HG03342 (cell line): Measurements from ENCODE around the gene MICAL2.
A peak's percentile ranks its signal among the peaks of the same experiment; 100 is the strongest.

Experiments
- ATAC-seq: cut with Tn5 transposase; IDR thresholded peaks from one replicate; pipeline ENCODE4 v1.9.1; 2021; ENCODE audit warnings: mild to moderate bottlenecking, moderate library complexity; ENCODE audit not compliant: unreplicated experiment

Gene MICAL2

DNA sequence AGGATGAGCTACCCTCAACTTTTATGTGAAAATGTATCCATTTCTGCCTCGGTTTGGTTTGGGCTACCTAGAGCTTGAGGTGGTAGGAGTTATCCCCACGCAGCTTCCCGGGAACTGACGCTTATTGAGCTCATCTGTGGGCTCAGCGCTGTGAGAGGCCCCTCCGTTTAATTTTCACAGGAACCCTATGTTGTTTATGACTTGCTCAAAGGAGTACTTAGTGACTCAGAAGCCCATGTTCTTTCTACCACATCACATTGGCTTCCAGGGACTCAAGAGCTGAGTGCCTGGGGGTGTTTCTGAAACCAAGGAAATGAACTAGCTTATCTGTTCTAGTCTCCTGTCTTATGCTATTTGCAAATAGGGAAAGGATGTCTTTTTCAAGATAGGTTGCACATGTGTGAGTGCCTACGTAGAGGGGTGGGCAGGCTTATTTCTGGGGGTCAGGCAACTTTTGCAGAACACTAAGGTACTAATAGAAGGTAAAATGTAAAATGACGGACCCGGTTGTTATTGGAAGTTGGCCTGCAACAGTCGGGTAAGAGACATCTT, 40.5 kb downstream of the MICAL2 start:
- no peak for ATAC-seq

DNA sequence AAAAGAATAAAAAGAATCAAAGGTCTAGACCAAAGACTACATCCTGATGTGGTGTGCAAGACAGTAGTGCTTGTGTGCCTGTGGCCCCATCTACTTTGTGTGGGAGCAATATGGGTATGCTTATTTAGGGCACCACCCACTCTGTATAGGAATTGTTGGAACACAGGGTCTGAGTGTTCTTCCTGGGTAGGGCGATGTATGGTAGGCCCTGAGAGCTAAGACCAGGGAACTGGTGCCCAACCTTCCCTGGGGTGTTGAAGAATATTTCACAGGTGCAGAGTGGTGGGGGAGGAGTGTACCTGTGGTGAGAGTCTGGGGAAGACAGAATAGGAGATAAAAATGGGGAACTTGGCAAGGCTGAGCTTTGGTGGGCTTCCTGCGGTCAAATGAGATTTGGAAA, 41.9 kb downstream of the MICAL2 start:
- no peak for ATAC-seq

DNA sequence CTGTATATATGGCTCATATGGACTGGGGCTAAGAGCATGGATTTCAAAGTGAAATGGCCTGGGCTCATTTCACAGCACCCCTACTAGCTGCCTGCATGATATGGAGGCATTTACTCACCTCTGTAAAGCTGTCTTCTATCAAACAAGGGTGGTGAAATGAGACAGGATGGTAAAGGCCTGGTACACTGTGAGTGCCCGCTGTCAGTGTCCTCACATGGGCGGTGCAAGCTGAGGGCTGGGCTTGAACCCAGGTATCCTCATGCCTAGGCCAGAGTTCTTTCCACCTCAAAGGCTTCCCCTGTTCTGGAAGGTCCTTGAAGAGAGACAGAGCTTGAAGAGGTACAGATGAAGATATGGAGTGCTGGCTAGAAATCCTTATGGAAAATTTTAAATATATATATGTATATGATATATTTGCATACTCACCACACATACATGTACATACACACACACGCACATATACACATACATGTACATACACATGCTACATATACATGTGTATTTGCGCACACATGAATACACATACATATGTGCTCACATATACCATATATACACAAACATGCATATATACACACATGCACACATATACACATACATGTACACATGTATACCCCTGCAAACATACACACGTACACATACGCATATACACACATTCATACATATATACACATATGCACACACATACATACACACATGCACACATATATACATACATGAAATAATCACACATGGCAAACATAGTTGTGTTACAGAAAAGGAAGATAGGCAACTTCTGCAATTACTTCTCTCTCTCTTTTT, 44.7 kb downstream of the MICAL2 start:
- ATAC-seq = no peak

DNA sequence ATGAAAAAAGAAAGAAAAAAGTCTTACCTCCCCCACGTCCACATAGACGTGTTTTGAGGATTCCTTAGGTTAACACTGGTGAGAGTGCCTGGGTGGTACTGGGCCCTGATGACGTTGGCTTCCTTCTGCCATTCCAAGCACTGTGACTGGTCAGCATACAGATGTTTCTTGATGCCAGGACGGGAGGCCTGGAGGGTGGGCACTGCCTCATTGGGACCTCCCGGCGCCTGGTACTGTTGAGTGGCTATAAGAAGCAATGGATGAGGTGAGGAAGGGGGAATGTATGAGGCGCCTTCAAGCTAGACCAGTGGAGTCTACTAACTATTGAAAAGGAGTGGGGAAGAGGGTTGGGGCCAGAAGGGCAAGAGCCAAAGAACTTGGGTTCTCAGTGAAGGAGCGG, 45.3 kb downstream of the MICAL2 start:
- ATAC-seq = no peak

DNA sequence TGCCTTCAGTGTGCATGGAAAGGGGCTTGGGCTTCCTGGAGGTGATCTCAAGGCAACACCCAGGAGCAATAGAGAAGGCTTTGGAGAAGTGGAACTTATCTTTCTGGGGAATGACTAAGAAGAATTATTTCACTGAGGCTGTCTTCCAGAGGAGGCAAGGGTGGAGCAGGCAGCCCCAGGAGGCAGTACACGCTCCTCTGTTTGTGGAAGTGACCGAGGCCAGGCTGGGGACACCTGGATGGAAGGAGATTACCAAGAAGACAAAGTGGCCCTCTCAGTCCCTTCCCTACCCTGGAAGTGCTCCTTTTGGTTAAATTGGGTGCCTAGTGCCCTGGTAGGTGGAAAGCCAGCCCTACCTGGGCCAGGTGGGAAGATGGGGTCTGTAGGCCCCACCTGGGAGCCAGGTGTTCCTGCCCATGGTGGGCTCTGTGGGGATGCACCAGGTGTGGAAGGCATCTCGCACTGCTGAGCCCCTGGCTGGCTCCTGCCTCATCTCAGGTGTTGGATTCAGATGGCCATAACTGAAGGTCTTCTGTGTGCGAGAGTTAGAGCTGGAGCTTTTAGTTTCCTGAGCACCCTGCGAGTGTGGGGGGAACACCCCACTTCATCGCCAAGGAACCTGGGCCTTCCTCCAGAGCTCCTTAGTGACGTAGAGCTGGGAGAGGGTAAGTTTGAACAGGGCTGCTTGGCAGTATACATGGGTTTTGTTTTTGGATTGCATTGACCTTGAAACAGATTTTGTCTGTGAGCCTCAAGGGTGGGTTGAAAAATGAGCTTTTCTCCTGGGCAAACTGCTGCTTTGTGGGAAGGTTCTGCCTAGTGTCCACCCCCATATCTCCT, 46.1 kb downstream of the MICAL2 start:
- ATAC-seq = no peak

DNA sequence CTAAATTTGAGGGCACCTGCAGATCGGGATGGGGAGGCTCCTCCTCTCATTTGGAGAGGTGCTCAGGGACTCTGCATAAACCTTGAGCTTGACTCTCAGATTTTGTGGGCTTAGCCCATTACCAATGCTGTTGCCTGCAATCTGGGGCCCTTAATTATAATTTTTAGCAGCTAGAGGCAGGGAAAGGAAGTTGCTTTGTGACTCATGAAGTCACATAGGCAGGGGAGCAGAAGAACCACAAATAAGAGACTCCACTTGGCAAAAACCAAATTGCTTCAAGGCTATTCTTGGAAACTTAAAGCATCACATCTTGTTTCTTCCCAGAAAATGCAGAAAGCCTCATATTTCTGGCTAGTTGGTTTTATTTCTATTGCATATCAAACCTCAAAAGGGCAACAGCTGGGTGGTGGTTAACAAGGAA, 46.9 kb downstream of the MICAL2 start:
- no peak for ATAC-seq

DNA sequence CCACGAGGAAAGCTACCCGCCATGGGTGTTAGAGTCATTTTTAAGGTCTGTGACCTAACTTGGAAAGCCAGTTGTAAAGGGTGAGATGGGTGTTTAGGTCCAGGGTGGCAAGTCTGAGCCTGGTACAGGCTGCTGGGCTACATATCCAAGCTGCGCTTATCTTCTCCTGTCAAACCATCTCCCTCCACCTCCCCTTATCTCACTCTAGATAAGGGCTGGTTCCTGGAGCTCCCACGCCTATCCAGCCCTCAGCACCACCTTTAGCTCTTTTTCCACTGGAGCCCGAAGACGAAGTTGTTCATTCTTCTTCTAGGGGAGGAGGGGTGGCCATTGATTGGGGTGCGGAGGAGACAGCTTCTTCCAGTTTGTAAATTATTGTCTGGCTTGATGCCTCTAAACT, 48.5 kb downstream of the MICAL2 start:
- ATAC-seq = no peak

DNA sequence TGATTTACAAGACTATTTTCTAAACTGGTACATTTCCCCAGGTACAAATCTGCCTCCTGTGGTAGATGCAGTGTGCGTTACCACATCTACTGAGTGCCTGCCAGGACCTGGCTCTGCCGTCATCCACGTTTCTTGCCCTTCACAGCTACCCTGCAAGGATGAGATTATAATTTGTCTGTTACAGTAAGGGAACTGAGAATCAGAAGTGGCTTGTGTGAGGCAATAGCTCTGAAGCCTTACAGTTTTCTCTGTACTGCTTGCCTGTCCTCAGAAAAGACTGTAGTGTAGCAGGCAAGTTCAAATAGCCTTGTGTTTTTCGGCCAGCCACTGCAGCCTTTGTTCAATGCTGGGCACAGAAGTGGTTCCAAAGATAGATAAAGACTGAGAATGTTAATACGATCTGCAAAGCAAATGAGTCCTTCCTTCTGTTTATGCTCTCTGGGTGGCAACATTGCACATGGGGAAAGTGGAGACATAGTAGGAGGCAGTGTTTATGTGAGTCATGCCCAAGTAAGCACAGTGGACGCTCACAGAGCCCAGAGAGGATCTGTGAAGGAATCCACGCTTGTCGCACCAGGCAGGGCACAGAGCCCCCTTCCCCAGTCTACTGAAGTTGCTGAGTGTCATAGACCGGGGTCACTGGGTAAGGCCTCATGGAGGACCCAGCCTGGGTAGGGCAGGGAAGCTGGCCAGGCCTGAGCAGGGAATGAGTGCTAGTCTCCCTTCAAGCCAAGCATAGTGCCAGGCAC, 49.1 kb downstream of the MICAL2 start:
- no peak for ATAC-seq

DNA sequence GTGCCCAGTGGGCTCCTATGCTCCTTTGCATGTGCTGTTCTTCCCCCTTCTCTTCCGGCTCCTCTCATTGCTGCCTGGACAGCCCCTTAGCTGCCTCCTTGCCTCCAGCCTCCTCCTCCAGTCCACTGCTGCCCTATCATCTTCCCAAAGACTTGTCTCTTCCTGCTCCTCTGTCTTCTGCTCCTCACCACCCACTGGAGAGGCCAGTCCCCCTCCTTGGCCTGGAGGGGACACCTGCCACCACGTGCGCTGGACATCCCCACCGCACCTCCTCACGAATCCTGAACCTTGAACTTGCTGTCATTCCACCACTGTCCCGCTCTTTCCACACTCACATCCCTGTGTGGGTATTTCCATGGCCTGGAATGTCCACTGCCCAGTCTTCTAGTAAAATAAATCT, 49.8 kb downstream of the MICAL2 start:
- ATAC-seq = no peak

DNA sequence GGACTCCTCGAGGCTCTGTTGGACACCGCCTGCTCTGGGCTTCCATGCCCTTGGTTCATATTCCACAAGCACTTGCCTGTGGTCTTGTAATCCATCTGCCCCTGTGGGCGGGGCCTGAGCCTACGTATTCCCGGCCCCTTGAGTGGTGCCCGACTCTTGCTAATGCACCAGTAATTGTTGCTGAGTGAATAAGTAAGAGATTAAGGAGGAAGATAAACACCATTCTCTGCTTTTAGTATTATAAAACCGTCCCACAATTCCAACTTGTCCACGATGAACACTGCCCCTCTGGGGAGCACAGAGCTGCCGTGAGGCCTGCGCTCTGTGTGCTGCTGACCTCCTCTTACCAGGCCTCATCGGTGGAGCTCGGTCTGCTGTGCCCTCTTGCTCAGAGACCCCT, 50.3 kb downstream of the MICAL2 start:
- no peak for ATAC-seq

DNA sequence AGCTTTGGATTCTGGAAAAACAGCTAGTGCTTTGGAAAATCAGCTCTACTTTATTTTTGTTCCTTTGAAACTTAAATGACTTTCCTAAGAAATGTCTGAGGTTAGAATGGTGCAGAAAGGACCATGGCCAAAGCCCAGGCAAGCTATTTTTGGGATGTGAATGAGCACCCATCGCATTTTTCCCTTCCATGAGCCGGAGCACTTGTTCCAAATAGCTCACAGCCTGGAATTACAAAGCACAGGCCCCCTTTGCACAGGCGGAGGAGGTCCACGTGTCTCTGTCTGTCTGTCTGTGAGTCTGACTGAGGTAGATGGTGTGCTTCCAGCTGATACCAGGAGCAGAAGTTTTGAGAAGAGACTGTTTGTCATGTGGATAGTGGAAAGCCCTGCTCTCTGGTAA, 50.7 kb downstream of the MICAL2 start:
- no peak for ATAC-seq

DNA sequence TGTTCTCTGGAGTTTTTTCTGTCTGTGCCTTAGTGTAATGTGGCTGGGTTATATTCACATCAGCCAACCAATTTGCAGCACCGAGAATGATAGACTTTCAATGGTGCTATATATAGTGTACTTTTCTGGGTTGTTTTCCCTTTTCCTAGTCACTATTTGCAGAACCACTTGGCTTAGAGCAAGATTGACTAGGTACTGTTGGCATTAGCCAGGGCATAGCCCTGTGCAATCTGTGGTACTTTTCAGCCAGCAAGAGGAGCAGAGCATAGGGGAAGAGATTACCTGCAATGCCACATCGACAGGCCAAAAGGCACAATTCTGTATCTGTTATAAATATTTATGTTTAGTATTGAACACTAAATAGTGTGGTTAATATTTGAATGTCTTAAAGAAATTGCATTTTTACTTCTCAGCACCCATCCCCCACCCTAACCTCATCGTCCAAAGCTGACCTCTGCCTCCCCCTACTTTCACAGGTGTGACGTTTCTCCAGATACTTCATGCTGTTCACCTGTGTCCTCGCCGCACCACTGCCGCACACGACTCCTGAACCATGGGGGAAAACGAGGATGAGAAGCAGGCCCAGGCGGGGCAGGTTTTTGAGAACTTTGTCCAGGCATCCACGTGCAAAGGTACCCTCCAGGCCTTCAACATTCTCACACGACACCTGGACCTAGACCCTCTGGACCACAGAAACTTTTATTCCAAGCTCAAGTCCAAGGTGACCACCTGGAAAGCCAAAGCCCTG, 51.4 kb downstream of the MICAL2 start:
- ATAC-seq = no peak

DNA sequence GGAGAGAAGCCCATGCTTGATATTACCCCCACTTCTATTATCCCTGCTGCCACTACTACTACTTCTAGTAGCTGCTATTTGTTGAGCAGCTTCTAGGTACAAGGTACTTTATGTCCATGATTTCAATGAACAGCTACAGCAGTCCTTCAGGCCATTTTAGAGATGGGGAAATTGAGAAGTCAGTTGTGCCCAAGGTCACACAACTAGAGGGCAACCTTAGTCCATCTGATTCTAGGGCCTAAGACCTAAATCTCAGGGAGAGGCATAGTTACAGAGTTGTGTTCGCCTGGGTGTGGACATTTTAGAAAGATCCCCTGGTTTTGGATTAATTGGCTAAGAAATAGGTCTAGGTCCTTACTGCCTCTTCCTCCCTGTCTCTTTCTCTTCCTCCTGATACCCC, 52.3 kb downstream of the MICAL2 start:
- ATAC-seq = no peak

DNA sequence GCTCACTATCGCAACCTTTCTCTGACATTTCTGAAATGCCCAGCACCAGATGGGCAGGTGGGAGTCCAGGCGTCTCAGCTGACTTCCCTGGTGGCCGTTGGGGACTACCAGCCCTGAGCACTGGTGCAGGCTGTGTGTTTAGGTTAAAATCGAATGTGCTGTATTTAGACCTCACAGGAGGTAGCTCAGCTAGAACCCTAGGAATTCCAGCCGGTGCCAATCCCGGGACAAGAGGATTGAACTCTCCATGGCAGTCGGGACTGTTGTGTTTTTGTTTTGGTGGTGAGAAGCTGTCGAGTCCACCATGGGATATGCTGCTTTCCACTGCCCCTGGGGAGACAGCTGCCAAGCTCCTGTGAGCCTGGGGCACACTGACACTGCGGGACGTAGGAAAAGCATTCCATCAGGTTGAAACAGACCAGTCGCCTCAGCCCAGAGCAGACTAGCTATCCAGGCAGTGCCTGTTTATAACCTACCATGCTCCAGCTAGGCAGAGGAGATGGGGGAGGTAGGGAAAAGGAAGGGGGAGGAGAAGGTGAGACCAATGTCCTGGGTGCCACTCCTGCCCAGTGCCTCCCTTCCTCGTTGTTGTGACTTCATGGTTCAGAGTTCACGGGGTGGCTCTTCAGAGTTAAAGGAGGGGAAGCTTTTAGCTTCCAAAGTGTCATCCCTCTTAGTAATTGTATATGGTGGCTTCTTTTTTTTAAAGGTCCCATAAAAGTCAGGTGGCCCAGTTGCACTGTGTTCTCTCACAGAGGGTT, 53.0 kb downstream of the MICAL2 start:
- no peak for ATAC-seq

DNA sequence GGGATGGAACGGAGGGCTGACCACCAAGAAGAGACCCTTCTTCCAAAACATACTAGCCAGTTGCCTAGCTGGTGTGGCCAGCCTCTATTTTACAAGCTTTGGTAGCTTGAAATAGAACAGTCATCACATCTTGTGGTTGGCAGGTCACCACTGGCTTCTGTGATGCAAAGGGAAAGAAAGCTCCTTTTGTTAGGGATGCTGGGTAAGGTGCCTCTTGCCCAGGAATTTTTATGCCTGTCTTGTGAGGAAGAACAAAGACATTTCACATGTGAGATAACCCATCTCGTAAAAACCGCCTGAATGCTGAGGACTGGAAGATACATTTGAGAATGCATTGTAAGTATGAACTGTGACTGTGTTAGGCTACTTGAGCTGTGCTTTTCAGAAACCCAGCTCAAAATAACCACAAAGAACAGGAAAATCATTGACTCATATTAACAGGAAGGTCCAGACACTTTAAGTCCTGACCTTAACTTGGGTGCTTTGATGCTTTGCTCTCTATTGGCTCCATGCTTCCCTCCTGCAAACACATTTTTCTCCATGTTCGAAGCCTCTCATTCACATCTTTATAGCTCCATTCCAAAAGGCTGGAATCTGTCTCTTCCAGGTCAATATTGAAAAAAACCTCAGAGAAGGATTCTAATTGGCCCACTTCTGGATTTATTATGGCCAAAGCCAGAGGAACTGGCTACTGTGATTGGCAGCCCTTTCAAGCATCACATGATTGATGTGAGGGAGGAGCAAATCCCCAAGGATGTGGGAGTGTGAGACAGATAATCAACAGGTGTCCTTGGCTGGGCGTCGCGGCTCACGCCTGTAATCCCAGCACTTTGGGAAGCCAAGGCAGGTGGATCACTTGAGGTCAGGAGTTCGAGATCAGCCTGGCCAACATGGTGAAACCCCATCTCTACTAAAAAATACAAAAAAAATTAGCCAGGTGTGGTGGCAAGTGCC, 53.9 kb downstream of the MICAL2 start:
- ATAC-seq = no peak

DNA sequence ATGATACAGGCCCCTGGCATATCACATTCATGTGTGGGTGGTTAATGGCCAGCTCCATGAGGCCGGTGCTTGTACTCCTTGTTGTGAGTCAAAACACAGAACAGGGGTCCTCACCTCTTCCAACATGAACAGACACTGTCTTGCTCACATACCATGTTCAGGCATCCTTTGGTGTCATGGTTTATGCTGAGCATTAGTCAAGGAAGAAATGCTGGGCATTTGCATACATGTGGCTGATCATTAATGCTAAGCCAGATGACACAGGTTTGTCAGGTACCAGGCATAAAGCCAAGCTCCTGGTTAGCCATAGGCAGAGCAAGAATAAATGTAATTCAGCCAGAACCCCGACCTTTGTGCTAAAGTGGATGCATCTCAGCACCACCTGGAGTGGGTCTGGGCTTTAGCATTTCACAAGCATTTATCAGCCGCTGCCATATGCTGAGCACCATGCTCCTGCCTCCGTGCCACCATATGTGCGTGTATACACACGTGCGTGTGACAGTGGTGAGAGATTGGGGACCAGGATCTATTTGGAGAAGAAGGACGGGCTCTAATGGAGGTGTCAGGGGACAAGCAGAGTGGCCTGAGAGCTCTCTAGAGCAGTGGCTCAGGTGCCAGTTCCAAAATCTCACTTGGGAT, 55.0 kb downstream of the MICAL2 start:
- ATAC-seq = peak; percentile 50

DNA sequence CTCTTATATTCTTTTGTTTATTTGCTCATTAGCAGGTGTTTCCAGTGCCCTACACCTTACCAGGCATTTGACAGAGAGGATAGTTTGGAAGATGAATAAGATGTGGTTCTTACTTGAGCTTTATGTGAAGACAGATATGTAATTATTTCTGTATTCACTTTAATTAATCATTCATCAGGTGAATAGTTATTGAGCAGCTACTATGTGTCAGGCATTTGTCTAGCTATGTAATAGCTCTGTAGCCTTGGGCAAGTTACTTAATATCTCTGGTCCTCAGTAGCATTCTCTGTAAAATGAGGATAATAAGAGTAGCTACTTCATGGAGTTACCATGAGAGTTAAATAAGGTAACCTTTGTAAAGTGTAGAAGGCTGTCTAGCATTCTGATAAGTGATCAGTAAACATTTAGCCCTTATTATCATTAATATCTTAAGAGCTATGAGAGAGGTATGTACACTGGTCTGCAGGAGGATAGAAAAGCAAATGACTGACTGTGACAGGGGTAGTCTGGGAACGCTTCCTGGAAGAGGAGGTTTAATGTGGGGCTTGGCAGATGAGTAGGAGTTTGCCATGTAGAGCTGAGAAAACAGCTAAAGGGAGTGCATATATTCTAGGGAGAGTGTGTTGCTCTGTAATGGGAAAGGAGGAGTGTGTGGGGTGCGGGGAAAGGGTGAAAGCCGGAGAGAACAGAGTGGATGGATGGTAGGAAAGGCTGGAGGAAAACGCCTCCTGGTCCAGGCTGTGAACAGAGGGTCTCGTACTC, 56.1 kb downstream of the MICAL2 start:
- no peak for ATAC-seq
